Measurements from ENCODE around the gene CHRM2. TPM values are rescaled to one million over a fixed set of nuclear protein-coding genes. Genes with fewer than 3 reads are reported as not detected.

CHRM2 gene
- total and polyA plus RNA-seq, 2 experiments from 2014 or later, result 0.21 to 0.35 TPM

- Mint-ChIP-seq H3K27ac (no peak overlapping the region), H3K4me3 (no peak overlapping the region), H3K27me3 (ENCODE audit: insufficient read depth, low read depth, poor library complexity) (peaks cover 2% of the 10 kb centered on the region), H3K4me1 (no peaks in the 10 kb centered on the region; the same call in 1 of the 3 replicates), H3K9me3 (no peaks in the 10 kb centered on the region), H3K36me3 (ENCODE audit: low read depth) (no peaks in the 10 kb centered on the region)
- H3K79me2 ChIP-seq (replicated peaks; ENCODE audit: insufficient read depth), result no peaks in the 10 kb centered on the region
- no peaks in the 10 kb centered on the region for H3K9me2 ChIP-seq (ENCODE audit: insufficient read depth)
- H3K27ac ChIP-seq (ENCODE audit: low read depth), result no peak overlapping the region
- H3F3A ChIP-seq (replicated peaks; ENCODE audit: low read depth), result no peaks in the 10 kb centered on the region
- no peaks in the 10 kb centered on the region for H4K20me1 ChIP-seq (replicated peaks; ENCODE audit: insufficient read depth)
- ATAC-seq (no peak), DNase-seq (ENCODE audit: low spot score) (no peak)
- no peaks in the 10 kb centered on the region for H3K27me3 ChIP-seq (ENCODE audit: insufficient read depth)
- no peak overlapping the region for H2AFZ ChIP-seq
- H3K4me2 ChIP-seq, result no peak overlapping the region
- no peaks in the 10 kb centered on the region for H3K36me3 ChIP-seq (ENCODE audit: insufficient read depth)
- no peak overlapping the region for H3K4me3 ChIP-seq
- H3K4me1 ChIP-seq (ENCODE audit: insufficient read depth), result no peaks in the 10 kb centered on the region
- no peak for TF ChIP-seq CTCF (conservative IDR thresholded peaks at IDR 0.05; ENCODE audit: low read depth in 2 of 2)
- TF ChIP-seq, protein P1, sequence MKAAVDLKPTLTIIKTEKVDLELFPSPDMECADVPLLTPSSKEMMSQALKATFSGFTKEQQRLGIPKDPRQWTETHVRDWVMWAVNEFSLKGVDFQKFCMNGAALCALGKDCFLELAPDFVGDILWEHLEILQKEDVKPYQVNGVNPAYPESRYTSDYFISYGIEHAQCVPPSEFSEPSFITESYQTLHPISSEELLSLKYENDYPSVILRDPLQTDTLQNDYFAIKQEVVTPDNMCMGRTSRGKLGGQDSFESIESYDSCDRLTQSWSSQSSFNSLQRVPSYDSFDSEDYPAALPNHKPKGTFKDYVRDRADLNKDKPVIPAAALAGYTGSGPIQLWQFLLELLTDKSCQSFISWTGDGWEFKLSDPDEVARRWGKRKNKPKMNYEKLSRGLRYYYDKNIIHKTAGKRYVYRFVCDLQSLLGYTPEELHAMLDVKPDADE (IDR thresholded peaks at IDR 0.05), result no peak
- TF ChIP-seq ZNF114 (CRISPR knock-in tag; IDR thresholded peaks at IDR 0.05), result no peak
- no peak for TF ChIP-seq EZH2 (IDR thresholded peaks at IDR 0.05; ENCODE audit: low read depth, unreplicated experiment)
- TF ChIP-seq ZNF331 (CRISPR knock-in tag; IDR thresholded peaks at IDR 0.05; ENCODE audit: low read depth), result no peak
- TF ChIP-seq STAT1 (IDR thresholded peaks at IDR 0.05; ENCODE audit: unreplicated experiment), result no peak
- no peak for TF ChIP-seq POLR2AphosphoS5 (IDR thresholded peaks at IDR 0.05; ENCODE audit: low read depth)
These were observed 54.7 kb downstream of the CHRM2 start for GRCh38 chr7:136923111-136923667.

GRCh38 chr7:136925044-136925443, 56.6 kb downstream of the CHRM2 start:
- H3K9me3 Mint-ChIP-seq, result no peaks in the 10 kb centered on the region
- no peaks in the 10 kb centered on the region for H3K27me3 Mint-ChIP-seq (ENCODE audit: insufficient read depth, low read depth, poor library complexity)
- H3K4me3 Mint-ChIP-seq, result no peak overlapping the region
- peaks cover 10% of the 10 kb centered on the region for H3K4me1 ChIP-seq (ENCODE audit: insufficient read depth)
- H4K20me1 ChIP-seq (replicated peaks; ENCODE audit: insufficient read depth), result no peaks in the 10 kb centered on the region
- H3K4me1 Mint-ChIP-seq, result peaks cover 9% of the 10 kb centered on the region; the same call in 2 of the 3 replicates
- no peak for ATAC-seq
- no peaks in the 10 kb centered on the region for H3F3A ChIP-seq (replicated peaks; ENCODE audit: low read depth)
- no peak overlapping the region for H3K4me2 ChIP-seq
- no peaks in the 10 kb centered on the region for H3K36me3 ChIP-seq (ENCODE audit: insufficient read depth)
- H3K4me3 ChIP-seq, result no peak overlapping the region
- H3K36me3 Mint-ChIP-seq (ENCODE audit: low read depth), result no peaks in the 10 kb centered on the region
- H3K79me2 ChIP-seq (replicated peaks; ENCODE audit: insufficient read depth), result no peaks in the 10 kb centered on the region
- no peak overlapping the region for H3K27ac Mint-ChIP-seq
- no peaks in the 10 kb centered on the region for H3K27me3 ChIP-seq (ENCODE audit: insufficient read depth)
- no peak overlapping the region for H3K27ac ChIP-seq (ENCODE audit: low read depth)
- no peak for DNase-seq (ENCODE audit: low spot score)
- H2AFZ ChIP-seq, result no peak overlapping the region
- no peaks in the 10 kb centered on the region for H3K9me2 ChIP-seq (ENCODE audit: insufficient read depth)
- TF ChIP-seq STAT1 (IDR thresholded peaks at IDR 0.05; ENCODE audit: unreplicated experiment) (no peak), NANOG (IDR thresholded peaks at IDR 0.05; ENCODE audit: borderline replicate concordance) (no peak), CTCF (conservative IDR thresholded peaks at IDR 0.05; ENCODE audit: low read depth in 2 of 2) (no peak), CREB1 (CRISPR knock-in tag; IDR thresholded peaks at IDR 0.05; ENCODE audit: low read depth) (no peak), EZH2phosphoT487 (IDR thresholded peaks at IDR 0.05; ENCODE audit: unreplicated experiment) (no peak), POLR2AphosphoS5 (IDR thresholded peaks at IDR 0.05; ENCODE audit: low read depth) (no peak), JUNB (IDR thresholded peaks at IDR 0.05; ENCODE audit: unreplicated experiment) (no peak), EZH2 (IDR thresholded peaks at IDR 0.05; ENCODE audit: low read depth, unreplicated experiment) (no peak), ZNF331 (CRISPR knock-in tag; IDR thresholded peaks at IDR 0.05; ENCODE audit: low read depth) (no peak), REST (IDR thresholded peaks at IDR 0.05; ENCODE audit: unreplicated experiment) (no peak)
